ENCODE measurements around the gene ENTREP3.
"Not testable (repeated sequence)": the region's sequence is repeated elsewhere in the genome, so short reads cannot be mapped to it uniquely, and the experiment has no call there.

ENTREP3 gene

GRCh38 chr1:155250633-155251449 lies 4.4 kb downstream of the ENTREP3 start:
- no peak overlapping the region for H3K4me3 ChIP-seq (replicated peaks; ENCODE audit: low read depth, low read length)
- DNase-seq (ENCODE audit: low read depth), result peak; percentile 92
- no peak for TF ChIP-seq CTCF (IDR thresholded peaks at IDR 0.05; ENCODE audit: low read length, missing control alignments)

DNA sequence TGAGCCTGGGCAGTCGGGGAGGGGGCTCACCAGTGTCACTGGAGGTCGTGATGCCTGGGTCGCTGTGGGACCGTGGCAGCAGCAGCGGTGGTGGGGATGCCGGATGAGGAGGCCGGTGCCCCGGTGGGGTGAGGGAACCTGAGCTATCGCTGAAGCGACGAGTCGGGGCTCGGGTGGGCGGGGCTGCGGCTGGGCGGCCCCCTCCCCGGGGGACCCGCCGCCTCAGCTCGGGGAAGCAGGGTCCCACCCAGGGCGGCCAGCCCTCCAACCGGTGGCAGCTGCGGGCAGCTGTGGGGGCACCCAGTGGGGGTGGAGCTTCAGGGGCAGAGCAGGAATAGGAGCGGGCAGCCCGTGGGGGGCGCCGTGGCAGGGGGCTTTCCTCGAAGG lies 5.0 kb downstream of the ENTREP3 start:
- no peak for DNase-seq (ENCODE audit: low read depth)
- H3K4me3 ChIP-seq (replicated peaks; ENCODE audit: low read depth, low read length), result no peak overlapping the region
- no peak for TF ChIP-seq CTCF (IDR thresholded peaks at IDR 0.05; ENCODE audit: low read length, missing control alignments)

DNA sequence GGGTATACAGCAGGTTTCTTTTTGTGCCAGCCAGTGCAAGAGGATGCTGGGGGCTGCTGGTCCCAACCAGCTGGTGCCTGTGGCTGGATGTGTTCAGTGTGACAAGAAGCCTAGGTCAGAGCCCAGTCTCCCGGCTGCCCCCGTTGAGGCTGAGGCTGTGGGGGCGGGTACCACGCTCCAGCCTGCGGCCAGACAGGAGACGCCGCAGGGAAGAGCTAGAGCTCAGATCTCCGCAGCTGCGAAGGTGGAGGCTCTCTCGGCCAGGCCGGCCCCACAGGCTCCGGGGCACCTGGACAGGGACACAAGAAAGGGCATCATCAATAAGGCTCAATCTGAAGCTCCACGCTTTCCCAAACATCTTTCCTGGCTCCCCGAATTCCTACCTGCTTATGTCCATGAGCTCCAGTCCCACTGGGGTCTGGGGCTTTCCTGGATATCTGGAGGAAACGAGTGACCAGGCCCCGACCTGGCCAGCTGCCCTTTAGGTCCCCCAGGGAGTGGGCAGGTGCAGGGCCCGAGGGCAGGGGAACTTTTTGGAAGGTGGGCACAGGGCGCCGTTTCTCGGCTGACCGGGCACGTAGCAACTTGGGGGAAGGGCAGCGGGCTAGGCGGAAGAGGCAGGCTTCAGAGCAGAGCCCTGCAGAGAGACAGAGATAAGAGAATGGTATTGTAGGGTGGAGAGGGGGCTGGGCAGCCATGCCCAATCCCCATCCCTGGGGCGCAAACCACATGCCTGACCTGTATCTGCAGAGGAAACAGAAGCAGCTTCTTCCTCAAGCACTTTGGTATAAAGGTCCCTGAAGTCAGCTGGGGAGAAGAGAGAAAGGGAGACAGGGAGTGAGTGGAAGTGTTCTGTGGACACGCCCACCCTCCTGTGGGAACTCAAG lies 7.4 kb downstream of the ENTREP3 start:
- DNase-seq (ENCODE audit: low read depth), result no peak
- TF ChIP-seq CTCF (IDR thresholded peaks at IDR 0.05; ENCODE audit: low read length, missing control alignments), result no peak
- no peak overlapping the region for H3K4me3 ChIP-seq (replicated peaks; ENCODE audit: low read depth, low read length)

DNA sequence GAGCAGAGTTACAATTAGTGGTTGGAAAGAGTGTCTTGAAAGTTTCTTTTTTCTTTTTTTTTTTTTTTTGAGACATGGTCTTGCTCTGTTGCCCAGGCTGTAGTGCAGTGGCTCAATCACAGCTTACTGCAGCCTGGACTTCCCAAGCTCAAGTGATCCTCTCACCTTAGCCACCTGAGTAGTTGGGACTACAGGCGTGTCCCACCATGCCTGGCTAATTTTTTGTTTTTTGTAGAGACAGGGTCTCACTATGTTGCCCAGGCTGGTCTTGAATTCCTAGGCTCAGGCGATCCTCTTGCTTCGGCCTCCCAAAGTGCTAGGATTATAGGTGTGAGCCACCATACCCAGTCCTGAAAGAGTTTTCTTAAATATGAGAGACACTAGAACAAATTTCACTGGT lies 8.5 kb downstream of the ENTREP3 start:
- H3K4me3 ChIP-seq (replicated peaks; ENCODE audit: low read depth, low read length); DNase-seq (ENCODE audit: low read depth): not testable (repeated sequence)

GRCh38 chr1:155245163-155245524 lies 10.1 kb downstream of the ENTREP3 start:
- H3K4me3 ChIP-seq (replicated peaks; ENCODE audit: low read depth, low read length), result peak overlapping the region; percentile 74
- DNase-seq (ENCODE audit: low read depth), result no peak
- no peak for TF ChIP-seq CTCF (IDR thresholded peaks at IDR 0.05; ENCODE audit: low read length, missing control alignments)

- H3K4me3 ChIP-seq (replicated peaks; ENCODE audit: low read depth, low read length), result peak overlapping the region; percentile 74
- DNase-seq (ENCODE audit: low read depth), result peak; percentile 100
- peak; percentile 24 for TF ChIP-seq CTCF (IDR thresholded peaks at IDR 0.05; ENCODE audit: low read length, missing control alignments)
Observed at GRCh38 chr1:155244368-155245162, 10.7 kb downstream of the ENTREP3 start.
